ENCODE data around the gene TRIP12.
"Not testable (repeated sequence)": the region's sequence is repeated elsewhere in the genome, so short reads cannot be mapped to it uniquely, and the experiment has no call there.

Gene TRIP12

DNA sequence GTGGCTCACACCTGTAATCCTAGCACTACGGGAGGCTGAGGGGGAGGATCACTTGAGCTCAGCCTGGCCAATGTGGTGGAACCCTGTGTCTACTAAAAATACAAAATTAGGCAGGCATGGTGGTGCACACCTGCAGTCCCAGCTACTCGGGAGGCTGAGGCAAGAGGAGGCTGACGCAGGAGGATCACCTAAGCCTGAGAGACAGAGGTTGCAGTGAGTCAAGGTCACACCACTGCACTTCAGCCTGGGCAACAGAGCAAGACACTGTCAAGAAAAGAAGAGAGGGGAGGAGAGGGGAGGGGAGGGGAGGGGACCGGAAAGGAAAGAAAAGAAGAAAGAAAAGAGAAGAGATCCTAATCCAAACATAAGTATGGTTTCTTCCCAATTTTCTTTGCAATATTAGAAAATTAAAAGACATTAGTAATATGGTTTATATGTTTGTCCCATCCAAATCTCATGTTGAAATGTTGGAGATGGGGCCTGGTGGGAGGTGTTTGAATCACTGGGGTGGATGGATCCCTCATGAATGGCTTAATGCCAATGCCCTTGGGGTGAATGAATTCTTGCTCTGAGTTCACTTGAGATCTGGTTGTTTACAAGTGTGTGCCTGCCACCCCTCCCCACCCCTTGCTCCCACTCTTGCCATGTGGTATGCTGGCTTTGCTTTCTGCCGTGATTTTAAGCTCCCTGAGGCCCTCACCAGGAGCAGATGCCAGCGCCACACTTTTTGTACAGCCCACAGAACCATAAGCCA is 50.7 kb downstream of the TRIP12 start:
- FAIRE-seq, result no peak

DNA sequence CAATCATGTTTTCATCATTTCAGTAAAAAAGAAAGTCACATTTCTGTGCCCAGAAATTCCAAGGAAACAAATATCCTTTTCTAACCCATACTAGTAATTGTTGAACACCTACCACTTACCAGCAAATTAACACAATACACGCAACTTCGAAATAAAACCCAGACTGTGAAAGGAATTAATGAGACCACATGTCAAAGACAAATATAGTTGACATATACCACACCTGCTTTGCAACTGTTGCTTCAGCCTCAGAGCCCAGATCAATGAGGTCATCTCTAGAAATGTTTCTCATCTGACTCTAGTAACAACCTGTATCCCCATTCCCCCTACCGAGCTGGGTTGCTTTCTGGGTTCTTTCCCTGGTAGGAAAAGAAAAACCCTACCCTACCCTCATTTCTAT is 52.6 kb downstream of the TRIP12 start:
- no peak for FAIRE-seq

- no peak for FAIRE-seq
These were observed 53.0 kb downstream of the TRIP12 start for GRCh38 chr2:229868794-229869193.

- FAIRE-seq, result no peak
These were observed 56.8 kb downstream of the TRIP12 start for GRCh38 chr2:229865033-229865432.

- FAIRE-seq, result no peak
These were observed 60.4 kb downstream of the TRIP12 start for GRCh38 chr2:229861431-229861830.

- FAIRE-seq, result no peak
These were observed 61.5 kb downstream of the TRIP12 start for GRCh38 chr2:229860334-229860733.

DNA sequence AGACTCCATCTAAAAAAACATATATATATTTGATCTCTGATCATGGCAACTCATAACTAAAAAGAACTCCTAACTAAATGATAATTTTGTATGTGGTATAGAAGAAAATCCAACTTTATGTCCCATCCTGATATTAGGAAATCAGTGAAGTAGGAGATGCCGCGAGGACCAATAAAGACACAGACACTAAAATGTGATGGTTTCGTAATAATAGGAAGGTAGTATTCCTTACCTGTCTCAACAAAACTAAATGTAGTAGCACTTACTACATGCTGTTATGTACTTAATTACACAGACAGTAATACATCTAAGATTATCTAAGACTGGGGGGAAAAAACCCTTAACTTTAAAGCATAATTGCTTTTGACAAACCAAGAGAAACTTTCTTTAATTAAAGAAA is 63.5 kb downstream of the TRIP12 start:
- no peak for FAIRE-seq

DNA sequence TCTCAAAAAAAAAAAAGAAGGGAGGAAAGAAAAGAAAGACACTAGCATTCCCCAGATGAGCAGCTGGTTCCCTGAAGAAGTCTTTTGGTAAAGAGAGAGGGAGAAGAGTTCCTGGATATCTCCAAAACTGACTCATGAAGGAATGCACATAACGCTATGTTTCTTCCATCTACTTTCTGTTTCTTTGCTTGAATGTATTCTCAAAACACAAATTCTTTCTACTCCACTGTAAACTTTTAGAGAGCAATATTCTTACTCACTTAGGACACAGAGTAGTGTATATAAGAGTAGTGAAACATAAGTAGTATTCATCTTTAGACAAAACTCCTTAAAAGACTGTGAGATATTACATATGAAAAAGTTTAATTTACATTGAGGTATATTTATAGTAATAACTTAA is 64.2 kb downstream of the TRIP12 start:
- FAIRE-seq, result no peak

DNA sequence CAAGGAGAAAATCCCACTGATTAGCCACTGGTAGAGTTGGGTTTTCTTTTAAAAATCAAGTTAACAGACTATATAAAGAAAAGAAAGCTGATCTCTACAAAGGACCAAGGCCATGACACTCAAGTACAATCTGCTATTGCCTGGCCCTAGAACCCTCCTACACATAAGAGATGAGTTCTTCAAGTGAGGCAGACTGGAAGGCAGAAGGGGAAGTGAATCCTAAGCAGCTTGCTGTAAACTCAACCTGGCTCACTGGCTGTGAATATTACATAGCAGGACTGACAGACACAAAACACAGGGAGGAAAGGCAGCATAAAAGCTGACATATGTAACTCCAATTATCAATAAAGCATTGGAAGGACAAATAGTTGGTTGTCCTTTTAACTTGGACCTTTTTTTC is 65.4 kb downstream of the TRIP12 start:
- FAIRE-seq, result no peak

- FAIRE-seq, result no peak
These were observed 66.7 kb downstream of the TRIP12 start for GRCh38 chr2:229855116-229855515.

GRCh38 chr2:229852565-229852964 is 69.2 kb downstream of the TRIP12 start:
- FAIRE-seq, result no peak

GRCh38 chr2:229851870-229852269 is 69.9 kb downstream of the TRIP12 start:
- no peak for FAIRE-seq

- FAIRE-seq, result not testable (repeated sequence)
These were observed 71.2 kb downstream of the TRIP12 start for GRCh38 chr2:229850355-229851275.

DNA sequence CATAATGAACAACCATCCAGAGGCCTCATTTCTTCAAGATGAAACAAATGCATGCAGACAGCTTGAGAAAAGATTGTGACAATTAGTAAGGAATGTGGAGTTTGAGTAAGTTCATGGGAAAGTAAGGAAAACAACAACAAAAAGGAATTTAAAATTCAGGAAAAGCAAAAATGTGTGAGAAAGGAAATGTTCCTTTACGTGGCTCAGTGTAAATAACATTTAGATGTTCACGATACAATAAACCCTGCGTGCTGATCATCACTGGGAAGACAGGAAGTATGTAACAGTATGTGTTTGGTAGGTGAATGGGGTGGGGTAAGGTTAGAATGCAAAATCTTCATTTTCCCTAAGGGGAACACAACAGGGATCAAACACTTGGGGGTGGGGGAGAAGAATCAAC is 72.7 kb downstream of the TRIP12 start:
- FAIRE-seq, result no peak

- no peak for FAIRE-seq
These were observed 78.2 kb downstream of the TRIP12 start for GRCh38 chr2:229843613-229844012.

- no peak for FAIRE-seq
These were observed 83.1 kb downstream of the TRIP12 start for GRCh38 chr2:229838729-229839128.

DNA sequence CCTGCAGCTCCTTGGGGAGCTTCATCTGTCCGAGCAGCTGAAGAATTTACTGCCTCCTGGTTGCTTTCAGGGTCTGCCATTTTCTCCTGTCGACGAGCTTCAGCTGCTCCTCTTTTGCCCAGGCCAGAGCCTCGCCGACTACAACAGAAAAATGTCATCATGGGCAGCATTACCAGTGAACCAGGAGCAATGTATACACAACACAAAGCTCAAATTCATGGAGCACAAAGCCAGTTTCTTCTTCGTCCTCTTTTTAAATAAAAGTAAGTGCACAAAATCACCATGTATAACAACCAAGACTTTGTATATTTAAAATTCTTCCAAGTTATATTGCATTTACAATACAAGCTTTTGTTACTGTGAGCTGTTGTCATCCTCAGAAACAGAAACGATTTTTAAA is 85.0 kb downstream of the TRIP12 start:
- no peak for FAIRE-seq

GRCh38 chr2:229835596-229836283 is 86.1 kb downstream of the TRIP12 start:
- no peak for FAIRE-seq

GRCh38 chr2:229834368-229834767 is 87.4 kb downstream of the TRIP12 start:
- FAIRE-seq, result not testable (repeated sequence)

- no peak for FAIRE-seq
These were observed 89.3 kb downstream of the TRIP12 start for GRCh38 chr2:229832510-229832898.

DNA sequence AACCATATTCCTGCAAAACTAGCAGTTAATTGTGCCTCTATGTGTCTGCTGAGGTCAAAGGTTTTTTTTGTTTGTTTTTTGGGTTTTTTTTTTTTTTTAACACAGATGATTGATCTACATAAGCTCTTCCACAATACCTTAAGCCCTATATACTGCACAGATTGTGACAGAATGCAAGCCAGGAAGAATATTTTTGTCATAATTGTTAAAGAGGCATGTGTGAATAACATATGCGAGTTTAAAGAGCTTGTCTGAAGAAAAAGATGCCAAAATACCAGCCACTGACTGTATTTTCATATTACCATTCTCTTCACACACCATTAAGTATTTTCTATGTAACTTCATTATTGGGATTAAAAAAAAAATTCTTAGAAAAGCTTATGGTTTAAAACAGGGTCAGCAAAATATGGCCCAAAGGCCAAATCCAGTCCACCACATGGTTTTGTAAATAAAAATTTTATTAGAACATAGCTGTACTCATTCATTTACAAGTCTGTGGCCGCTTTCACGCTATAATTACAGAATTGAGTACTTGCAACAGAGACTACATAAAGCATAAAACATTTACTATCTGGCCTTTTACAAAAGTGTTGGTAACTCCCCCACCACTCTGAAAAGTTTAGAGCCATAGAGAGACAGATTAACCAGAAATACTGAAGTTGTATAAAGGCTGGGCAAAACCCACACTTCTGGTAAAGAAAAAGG is 89.9 kb downstream of the TRIP12 start:
- FAIRE-seq, result no peak

DNA sequence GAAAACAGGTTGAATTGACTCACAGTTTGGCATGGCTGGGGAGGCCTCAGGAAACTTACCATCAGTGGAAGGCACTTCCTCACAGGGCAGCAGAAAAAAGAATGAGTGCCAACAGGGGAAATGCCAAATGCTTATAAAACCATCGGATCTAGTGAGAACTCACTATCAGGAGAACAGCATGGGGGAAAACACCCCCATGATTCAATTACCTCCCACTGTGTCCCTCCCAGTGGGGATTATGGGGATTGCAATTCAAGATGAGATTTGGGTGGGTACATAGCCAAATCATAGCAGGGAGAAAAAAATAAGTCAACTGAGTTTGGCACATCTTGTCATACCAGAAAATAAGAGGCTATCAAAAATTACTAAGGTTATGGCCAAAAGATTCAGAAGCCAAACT is 96.3 kb downstream of the TRIP12 start:
- no peak for FAIRE-seq

DNA sequence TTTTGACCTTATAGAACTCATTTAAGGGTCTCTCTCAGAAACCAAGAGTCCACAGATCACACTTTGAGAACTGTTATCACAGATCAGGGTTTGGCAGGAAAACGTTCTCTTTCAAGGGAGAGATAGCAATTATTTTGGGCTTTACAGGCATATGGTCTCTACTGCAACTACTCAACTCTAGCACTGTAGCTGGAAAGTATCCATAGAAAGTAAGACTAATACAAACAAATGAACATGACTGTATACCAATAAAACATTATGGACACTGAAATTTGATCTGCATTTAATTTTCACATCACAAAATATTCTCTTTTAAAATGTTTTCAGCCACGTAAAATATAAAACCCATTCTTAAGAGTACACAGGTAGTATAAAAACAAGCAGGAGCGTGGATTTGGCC is 100.5 kb downstream of the TRIP12 start:
- FAIRE-seq, result no peak
